Measurements from ENCODE around the gene DCK.

- TF ChIP-seq YY1 (IDR thresholded peaks at IDR 0.05; ENCODE audit: insufficient read depth, insufficient read length): no peak
- no peak for TF ChIP-seq SUZ12 (IDR thresholded peaks at IDR 0.05; ENCODE audit: extremely low read depth, insufficient read depth, insufficient read length)
Observed at GRCh38 chr4:71011451-71011850, 18.0 kb downstream of the DCK start.

Measured in NT2/D1 (cell line).